Body of pancreas (tissue), 4 donors: ENCODE results near the gene UFM1. TPM values are rescaled to one million over a fixed set of nuclear protein-coding genes. Genes with fewer than 3 reads are reported as not detected.
"Not testable (repeated sequence)": the region's sequence is repeated elsewhere in the genome, so short reads cannot be mapped to it uniquely, and the experiment has no call there.

Source experiments
- ATAC-seq: fragments of 150-250 bp; one replicate; pipeline ENCODE4 v1.9.1; 2016
- DNase-seq, 4 donors: peaks; one replicate each; pipeline ENCODE4 v3.0.0-alpha.2; 2019
- H3K27ac ChIP-seq, 4 donors: fragments of 200-600 bp; sonication (generic); 1 replicate in 3 of 4; 2 replicates in 1 of 4; pipeline versions ENCODE4 v1.5.1 to v1.6.1; 2016 to 2019; ENCODE audit warnings: mild to moderate bottlenecking in 1 of 4, mixed read lengths in 1 of 4, moderate library complexity in 1 of 4
- H3K27me3 ChIP-seq, 2 donors: fragments of 200-600 bp; sonication (generic); one replicate each; pipeline ENCODE4 v1.6.0; 2016; ENCODE audit warnings: mild to moderate bottlenecking in 1 of 2
- H3K36me3 ChIP-seq, 2 donors: fragments of 200-600 bp; sonication (generic); replicated peaks in 1 of 2; 2 replicates each; pipeline ENCODE4 v1.5.1; 2016; ENCODE audit warnings: low read depth in 2 of 2; ENCODE audit not compliant: insufficient read depth in 1 of 2
- H3K4me1 ChIP-seq: fragments of 200-600 bp; sonication (generic); one replicate; pipeline ENCODE4 v1.6.0; 2016
- H3K4me3 ChIP-seq, 2 donors: fragments of 200-600 bp; sonication (generic); 1 replicate in 1 of 2; 2 replicates in 1 of 2; pipeline ENCODE4 v1.5.1; 2016 to 2019
- H3K9me3 ChIP-seq, 3 donors: fragments of 200-600 bp; sonication (generic); 1 replicate in 2 of 3; 2 replicates in 1 of 3; pipeline ENCODE4 v1.5.1; 2016
- POLR2A ChIP-seq, 3 donors: fragments of 450-650 bp; IDR thresholded peaks; one replicate each; pipeline ENCODE4 v1.6.1; 2016; ENCODE audit warnings: antibody characterized with exemption in 3 of 3, mild to moderate bottlenecking in 2 of 3
- WGBS, 2 donors: methylation state at CpG; one replicate each; pipeline ENCODE4 v1.1.5; 2017; 5-methylcytosine and 5-hydroxymethylcytosine counted together
- intact Hi-C: fragments of 100-400 bp; cut with DNase I; formaldehyde crosslinking; loops from one replicate; pipeline ENCODE4 v1.15.1; 2023
- total RNA-seq, 2 donors: library from RNA; depleted of rRNA; stranded (reverse); fragments of >200 nt; gene quantifications; one replicate each; pipeline ENCODE4 v1.1.0, GENCODE V29; 2016
- TF ChIP-seq, protein P1 (sequence below), 7 experiments: fragments of 450-650 bp in 4 of 7; fragments of 200-600 bp in 3 of 7; sonication (generic) in 3 of 7; IDR thresholded peaks; one replicate each; pipeline ENCODE4 v1.5.1; 2016 to 2019; ENCODE audit warnings: antibody characterized with exemption in 7 of 7

The UFM1 gene
- total RNA-seq, 2 donors from 2014 or later, result 44.8 to 65.9 TPM

DNA sequence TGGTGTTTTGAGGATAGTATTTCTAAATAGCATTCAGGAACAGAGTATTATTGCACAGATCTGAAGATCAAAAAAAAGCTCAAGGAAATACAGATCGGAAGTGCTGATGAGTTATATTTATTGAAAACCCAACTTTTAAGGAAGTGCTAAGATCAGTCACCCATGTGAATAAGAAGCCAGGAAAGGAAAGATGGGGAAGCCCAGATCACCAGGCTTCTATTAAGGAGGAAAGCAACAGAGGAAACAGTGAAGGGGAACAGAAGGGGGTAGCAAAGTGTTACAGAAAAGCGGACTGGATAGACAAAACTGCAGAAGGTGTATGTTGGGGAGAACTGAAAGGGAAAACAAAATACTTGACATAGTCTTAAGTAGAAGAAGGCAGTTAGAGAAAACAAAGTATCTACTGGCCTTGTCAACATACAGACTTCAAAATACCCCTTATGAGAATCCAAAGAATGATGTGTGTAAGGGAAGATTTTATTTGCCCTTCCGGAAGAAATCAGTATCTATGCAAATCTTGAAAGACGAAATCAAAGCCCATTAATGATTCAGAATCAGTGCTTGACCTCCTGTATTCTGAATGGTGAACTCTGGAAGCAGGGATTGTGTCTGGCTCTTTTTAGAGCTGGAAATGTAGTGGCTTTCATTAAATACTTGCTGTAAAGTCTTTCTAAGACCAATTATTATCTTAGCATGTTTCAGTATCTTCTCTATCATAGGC is 12.1 kb downstream of the UFM1 start:
- no peak overlapping the region for H3K4me3 ChIP-seq
- no peak for DNase-seq
- ATAC-seq, result no peak
- TF ChIP-seq, protein P1, sequence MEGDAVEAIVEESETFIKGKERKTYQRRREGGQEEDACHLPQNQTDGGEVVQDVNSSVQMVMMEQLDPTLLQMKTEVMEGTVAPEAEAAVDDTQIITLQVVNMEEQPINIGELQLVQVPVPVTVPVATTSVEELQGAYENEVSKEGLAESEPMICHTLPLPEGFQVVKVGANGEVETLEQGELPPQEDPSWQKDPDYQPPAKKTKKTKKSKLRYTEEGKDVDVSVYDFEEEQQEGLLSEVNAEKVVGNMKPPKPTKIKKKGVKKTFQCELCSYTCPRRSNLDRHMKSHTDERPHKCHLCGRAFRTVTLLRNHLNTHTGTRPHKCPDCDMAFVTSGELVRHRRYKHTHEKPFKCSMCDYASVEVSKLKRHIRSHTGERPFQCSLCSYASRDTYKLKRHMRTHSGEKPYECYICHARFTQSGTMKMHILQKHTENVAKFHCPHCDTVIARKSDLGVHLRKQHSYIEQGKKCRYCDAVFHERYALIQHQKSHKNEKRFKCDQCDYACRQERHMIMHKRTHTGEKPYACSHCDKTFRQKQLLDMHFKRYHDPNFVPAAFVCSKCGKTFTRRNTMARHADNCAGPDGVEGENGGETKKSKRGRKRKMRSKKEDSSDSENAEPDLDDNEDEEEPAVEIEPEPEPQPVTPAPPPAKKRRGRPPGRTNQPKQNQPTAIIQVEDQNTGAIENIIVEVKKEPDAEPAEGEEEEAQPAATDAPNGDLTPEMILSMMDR (IDR thresholded peaks at IDR 0.05), result no peak
- TF ChIP-seq POLR2A (IDR thresholded peaks at IDR 0.05), result no peak
- H3K36me3 ChIP-seq, result peaks cover 0 to 16% of the 10 kb centered on the region in 2 donors
- no peaks in the 10 kb centered on the region for H3K9me3 ChIP-seq
- H3K27ac ChIP-seq, result no peak overlapping the region
- H3K27me3 ChIP-seq, result no peaks in the 10 kb centered on the region
- H3K4me1 ChIP-seq, result no peaks in the 10 kb centered on the region
- intact Hi-C loops, result no loop called here
- 90 to 92% methylated on average over 4 of the region's 4 CpGs for WGBS, 2 donors

DNA sequence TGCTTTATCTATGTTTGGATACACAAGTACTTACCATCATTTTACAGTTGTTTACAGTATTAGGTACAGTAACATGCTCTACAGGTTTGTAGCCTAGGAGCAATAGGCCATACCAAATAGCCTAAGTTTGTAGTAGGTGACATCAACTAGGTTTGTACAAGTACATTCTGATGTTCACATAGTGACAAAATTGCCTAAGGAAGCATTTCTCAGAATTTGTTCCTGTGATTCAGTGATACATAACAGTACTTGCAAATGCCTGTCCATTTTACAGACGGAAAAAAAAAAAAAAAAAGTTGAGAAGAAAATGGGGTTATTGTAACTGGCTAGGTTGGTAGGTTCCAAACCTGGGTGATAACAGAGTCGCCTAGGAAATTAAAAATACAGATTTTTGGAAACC is 13.6 kb downstream of the UFM1 start:
- Histone ChIP-seq H3K36me3 (peaks cover 0 to 16% of the 10 kb centered on the region in 2 donors), H3K4me3 (no peak overlapping the region), H3K27me3 (no peaks in the 10 kb centered on the region), H3K9me3 (no peaks in the 10 kb centered on the region), H3K27ac (no peak overlapping the region), H3K4me1 (no peaks in the 10 kb centered on the region)
- WGBS, 2 donors, result 87 to 97% methylated on average over 2 of the region's 2 CpGs
- no peak for DNase-seq
- intact Hi-C loops, result no loop called here
- TF ChIP-seq POLR2A (IDR thresholded peaks at IDR 0.05), result no peak
- TF ChIP-seq, protein P1 (IDR thresholded peaks at IDR 0.05), result no peak
- ATAC-seq, result no peak

DNA sequence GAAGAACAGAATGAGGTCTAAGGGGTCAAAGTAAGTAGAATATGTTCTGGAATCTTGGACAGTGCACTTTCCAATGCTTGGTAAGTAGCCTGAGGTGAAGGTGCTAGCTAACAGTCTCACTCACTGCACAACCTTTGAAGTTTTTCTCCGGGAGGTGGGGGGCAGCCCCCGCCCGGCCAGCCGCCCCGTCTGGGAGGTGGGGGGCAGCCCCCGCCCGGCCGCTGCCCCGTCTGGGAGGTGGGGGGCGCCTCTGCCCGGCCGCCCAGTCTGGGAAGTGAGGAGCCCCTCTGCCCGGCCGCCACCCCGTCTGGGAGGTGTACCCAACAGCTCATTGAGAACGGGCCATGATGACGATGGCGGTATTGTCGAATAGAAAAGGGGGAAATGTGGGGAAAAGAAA is 14.1 kb downstream of the UFM1 start:
- DNase-seq, intact Hi-C loops, ATAC-seq, H3K9me3 ChIP-seq, H3K27me3 ChIP-seq, H3K4me3 ChIP-seq, H3K27ac ChIP-seq, H3K4me1 ChIP-seq: not testable (repeated sequence)
- peaks cover 0 to 16% of the 10 kb centered on the region in 2 donors for H3K36me3 ChIP-seq
- WGBS, 2 donors, result 84 to 92% methylated on average over 15 to 18 of the region's 19 CpGs

DNA sequence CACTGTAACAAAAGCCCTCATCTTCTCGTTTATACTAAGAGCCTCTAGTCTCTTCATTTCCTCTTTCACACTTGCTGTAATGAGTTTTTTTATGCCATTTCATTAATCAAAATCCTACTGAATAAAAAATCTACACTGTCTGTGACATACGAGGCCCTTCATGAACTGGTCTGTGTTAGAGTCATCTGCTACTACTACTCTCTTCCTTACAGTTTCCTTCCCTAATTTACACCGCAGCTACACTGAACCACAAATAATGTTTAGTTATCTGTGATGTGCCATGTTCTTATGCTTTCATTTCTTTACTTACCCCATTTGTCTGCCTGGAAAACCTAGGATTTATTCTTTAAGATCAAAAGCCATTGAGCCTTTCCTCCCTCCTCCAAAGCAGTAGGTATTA is 16.0 kb downstream of the UFM1 start:
- H3K4me1 ChIP-seq, result no peaks in the 10 kb centered on the region
- ATAC-seq, result no peak
- peaks cover 0 to 13% of the 10 kb centered on the region in 2 donors for H3K36me3 ChIP-seq
- H3K4me3 ChIP-seq, result no peak overlapping the region
- H3K27me3 ChIP-seq, result no peaks in the 10 kb centered on the region
- no peak for DNase-seq
- intact Hi-C loops, result no loop called here
- no peak overlapping the region for H3K27ac ChIP-seq
- TF ChIP-seq, protein P1 (IDR thresholded peaks at IDR 0.05), result no peak
- TF ChIP-seq POLR2A (IDR thresholded peaks at IDR 0.05), result no peak
- 46 to 51% methylated on average over 3 of the region's 3 CpGs for WGBS, 2 donors
- no peaks in the 10 kb centered on the region for H3K9me3 ChIP-seq

DNA sequence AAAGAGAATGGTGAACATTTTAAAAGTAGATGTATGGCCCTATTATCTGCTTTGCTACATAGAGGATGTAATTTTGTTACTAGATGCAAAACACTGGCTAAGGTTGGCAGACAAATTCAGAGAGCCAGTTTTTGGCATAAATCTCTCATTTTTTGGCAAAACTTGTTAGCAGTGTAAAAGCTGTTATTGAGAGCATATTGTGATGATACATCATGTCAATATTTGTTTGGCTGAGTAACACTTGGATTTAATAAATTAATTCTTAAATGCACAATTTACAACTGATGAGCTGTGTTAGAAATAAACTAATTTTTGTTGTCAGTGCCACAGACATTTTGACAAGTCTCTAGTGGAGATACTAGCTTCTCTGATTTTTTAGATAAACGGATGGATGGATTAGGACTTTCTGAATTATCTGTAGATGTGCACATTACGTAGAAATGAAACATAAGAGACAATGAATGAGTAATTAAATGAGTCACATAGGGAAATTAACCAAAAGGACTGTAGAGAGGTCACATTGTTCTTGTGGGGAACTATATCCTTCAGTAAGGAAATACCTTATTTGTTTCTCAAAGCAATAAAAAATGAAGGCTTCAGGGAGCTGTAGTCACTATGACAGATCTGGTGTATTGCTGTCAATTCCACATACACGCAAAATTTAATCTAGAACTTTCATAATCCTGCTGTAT is 17.4 kb downstream of the UFM1 start:
- no peaks in the 10 kb centered on the region for H3K4me1 ChIP-seq
- H3K4me3 ChIP-seq, result no peak overlapping the region
- no peaks in the 10 kb centered on the region for H3K27me3 ChIP-seq
- intact Hi-C loops, result no loop called here
- WGBS, 2 donors, result 60 to 61% methylated on average over 3 of the region's 3 CpGs
- ATAC-seq, result no peak
- H3K9me3 ChIP-seq, result no peaks in the 10 kb centered on the region
- DNase-seq, result no peak
- H3K27ac ChIP-seq, result no peak overlapping the region
- peaks cover 0 to 4% of the 10 kb centered on the region in 2 donors for H3K36me3 ChIP-seq
- TF ChIP-seq POLR2A (IDR thresholded peaks at IDR 0.05), result no peak
- TF ChIP-seq, protein P1 (IDR thresholded peaks at IDR 0.05), result no peak
